IPS DF 19.7 (cell line): ENCODE measurements around the gene VWA2.

Experiments used
- DNase-seq: peaks from one replicate; pipeline ENCODE4 v3.0.0-alpha.2; 2013; ENCODE audit warnings: low read depth, low spot score

VWA2 gene

GRCh38 chr10:114294549-114294948 lies 55.5 kb downstream of the VWA2 start:
- no peak for DNase-seq

GRCh38 chr10:114295393-114295792 lies 56.3 kb downstream of the VWA2 start:
- no peak for DNase-seq

GRCh38 chr10:114297136-114297705 lies 58.2 kb downstream of the VWA2 start:
- no peak for DNase-seq

- no peak for DNase-seq
Observed at GRCh38 chr10:114300036-114300645, 61.1 kb downstream of the VWA2 start.

- DNase-seq = no peak
Observed at GRCh38 chr10:114301177-114301576, 62.1 kb downstream of the VWA2 start.

- DNase-seq = no peak
Observed at GRCh38 chr10:114301951-114302710, 63.1 kb downstream of the VWA2 start.

- no peak for DNase-seq
Observed at GRCh38 chr10:114303556-114303955, 64.5 kb downstream of the VWA2 start.

GRCh38 chr10:114304017-114304570 lies 65.0 kb downstream of the VWA2 start:
- no peak for DNase-seq

- no peak for DNase-seq
Observed at GRCh38 chr10:114304571-114305421, 65.7 kb downstream of the VWA2 start.

GRCh38 chr10:114305521-114305925 lies 66.5 kb downstream of the VWA2 start:
- DNase-seq = no peak

- DNase-seq = no peak
Observed at GRCh38 chr10:114306116-114306973, 67.3 kb downstream of the VWA2 start.

- no peak for DNase-seq
Observed at GRCh38 chr10:114307731-114308130, 68.7 kb downstream of the VWA2 start.

- no peak for DNase-seq
Observed at GRCh38 chr10:114308531-114309363, 69.7 kb downstream of the VWA2 start.

- no peak for DNase-seq
Observed at GRCh38 chr10:114309364-114309651, 70.3 kb downstream of the VWA2 start.

GRCh38 chr10:114310346-114310745 lies 71.3 kb downstream of the VWA2 start:
- no peak for DNase-seq

- DNase-seq = no peak
Observed at GRCh38 chr10:114311023-114311422, 72.0 kb downstream of the VWA2 start.

GRCh38 chr10:114311496-114312209 lies 72.6 kb downstream of the VWA2 start:
- no peak for DNase-seq

- no peak for DNase-seq
Observed at GRCh38 chr10:114313139-114313538, 74.1 kb downstream of the VWA2 start.

GRCh38 chr10:114313866-114314265 lies 74.8 kb downstream of the VWA2 start:
- DNase-seq = no peak
